ENCODE measurements around the gene SYT7.

GRCh38 chr11:61533401-61533800 lies 47.5 kb downstream of the SYT7 start:
- TF ChIP-seq EZH2 (IDR thresholded peaks at IDR 0.05) (no peak), POLR2AphosphoS5 (IDR thresholded peaks at IDR 0.05; ENCODE audit: borderline replicate concordance, low read depth, low read length) (no peak)
